ENCODE measurements around the gene SPSB3. TPM values are rescaled to one million over a fixed set of nuclear protein-coding genes. Genes with fewer than 3 reads are reported as not detected.
A peak's percentile ranks its signal among the peaks of the same experiment; 100 is the strongest.

SPSB3 gene
- total RNA-seq, 3 donors from 2014 or later, result 39.7 to 56.5 (median 52.2) TPM

DNA sequence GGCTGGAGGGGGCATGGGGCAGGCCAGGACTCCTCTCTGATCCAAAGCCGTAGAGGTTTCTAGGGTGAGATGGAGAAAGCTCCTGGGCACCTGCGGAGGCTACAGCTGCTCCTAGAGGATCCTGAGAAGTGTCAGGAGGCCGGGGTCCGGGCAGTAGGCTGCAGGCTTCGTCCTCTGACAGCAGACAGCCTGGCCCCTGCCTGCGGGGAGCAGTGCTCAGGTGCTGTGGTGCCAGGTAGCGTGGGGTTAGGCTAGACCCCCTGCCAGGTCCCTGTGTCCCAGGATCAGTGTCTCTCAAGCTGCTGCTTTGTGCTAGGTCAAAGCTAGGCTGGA is 8.0 kb downstream of the SPSB3 start:
- intact Hi-C loops (cut with DNase I, micrococcal nuclease), result no loop called here
- no peak for DNase-seq
- peaks cover 30% of the 10 kb centered on the region for H3K4me1 ChIP-seq (ENCODE audit: low read depth)
- no peak for ATAC-seq
- peaks cover 5% of the 10 kb centered on the region for H3K36me3 ChIP-seq (ENCODE audit: low read depth)
- TF ChIP-seq, protein P1, sequence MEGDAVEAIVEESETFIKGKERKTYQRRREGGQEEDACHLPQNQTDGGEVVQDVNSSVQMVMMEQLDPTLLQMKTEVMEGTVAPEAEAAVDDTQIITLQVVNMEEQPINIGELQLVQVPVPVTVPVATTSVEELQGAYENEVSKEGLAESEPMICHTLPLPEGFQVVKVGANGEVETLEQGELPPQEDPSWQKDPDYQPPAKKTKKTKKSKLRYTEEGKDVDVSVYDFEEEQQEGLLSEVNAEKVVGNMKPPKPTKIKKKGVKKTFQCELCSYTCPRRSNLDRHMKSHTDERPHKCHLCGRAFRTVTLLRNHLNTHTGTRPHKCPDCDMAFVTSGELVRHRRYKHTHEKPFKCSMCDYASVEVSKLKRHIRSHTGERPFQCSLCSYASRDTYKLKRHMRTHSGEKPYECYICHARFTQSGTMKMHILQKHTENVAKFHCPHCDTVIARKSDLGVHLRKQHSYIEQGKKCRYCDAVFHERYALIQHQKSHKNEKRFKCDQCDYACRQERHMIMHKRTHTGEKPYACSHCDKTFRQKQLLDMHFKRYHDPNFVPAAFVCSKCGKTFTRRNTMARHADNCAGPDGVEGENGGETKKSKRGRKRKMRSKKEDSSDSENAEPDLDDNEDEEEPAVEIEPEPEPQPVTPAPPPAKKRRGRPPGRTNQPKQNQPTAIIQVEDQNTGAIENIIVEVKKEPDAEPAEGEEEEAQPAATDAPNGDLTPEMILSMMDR (IDR thresholded peaks at IDR 0.05), result no peak
- no peak overlapping the region for H3K4me3 ChIP-seq
- no peaks in the 10 kb centered on the region for H3K9me3 ChIP-seq

DNA sequence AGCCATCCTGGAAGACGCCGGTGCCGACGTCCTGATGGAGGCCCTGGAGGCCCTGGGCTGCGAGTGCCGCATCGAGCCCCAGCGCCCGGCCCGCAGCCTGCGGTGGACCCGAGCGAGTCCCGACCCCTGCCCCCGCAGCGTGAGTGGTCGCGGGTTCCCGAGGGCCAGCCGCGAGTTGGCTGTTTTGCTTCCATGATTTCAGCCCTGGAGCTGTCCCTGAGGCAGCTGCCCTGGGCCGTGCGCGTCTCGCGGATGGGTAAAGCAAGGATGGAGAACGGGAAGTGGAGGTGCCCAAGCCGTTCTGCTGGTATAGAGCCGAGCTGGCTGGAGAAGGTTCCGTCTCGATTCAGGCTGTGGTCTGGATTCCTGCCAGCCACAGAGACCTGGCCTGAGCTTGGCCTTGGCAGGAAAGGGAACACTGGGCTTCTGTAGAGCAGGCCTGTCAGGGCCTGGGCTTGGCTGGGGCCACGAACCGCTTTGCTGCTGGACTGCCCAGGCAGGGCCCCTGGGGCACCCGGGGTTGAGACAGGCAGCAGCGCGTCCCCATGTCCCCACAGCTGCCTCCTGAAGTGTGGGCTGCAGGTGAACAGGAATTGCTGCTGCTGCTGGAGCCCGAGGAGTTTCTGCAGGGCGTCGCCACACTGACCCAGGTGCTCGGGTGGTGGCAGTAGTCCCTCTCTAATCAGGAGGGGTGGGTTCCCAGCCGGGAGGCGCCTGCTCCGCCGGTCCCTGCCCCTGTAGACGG is 8.5 kb downstream of the SPSB3 start:
- intact Hi-C loops (cut with DNase I, micrococcal nuclease), result no loop called here
- peak; percentile 4 for ATAC-seq

DNA sequence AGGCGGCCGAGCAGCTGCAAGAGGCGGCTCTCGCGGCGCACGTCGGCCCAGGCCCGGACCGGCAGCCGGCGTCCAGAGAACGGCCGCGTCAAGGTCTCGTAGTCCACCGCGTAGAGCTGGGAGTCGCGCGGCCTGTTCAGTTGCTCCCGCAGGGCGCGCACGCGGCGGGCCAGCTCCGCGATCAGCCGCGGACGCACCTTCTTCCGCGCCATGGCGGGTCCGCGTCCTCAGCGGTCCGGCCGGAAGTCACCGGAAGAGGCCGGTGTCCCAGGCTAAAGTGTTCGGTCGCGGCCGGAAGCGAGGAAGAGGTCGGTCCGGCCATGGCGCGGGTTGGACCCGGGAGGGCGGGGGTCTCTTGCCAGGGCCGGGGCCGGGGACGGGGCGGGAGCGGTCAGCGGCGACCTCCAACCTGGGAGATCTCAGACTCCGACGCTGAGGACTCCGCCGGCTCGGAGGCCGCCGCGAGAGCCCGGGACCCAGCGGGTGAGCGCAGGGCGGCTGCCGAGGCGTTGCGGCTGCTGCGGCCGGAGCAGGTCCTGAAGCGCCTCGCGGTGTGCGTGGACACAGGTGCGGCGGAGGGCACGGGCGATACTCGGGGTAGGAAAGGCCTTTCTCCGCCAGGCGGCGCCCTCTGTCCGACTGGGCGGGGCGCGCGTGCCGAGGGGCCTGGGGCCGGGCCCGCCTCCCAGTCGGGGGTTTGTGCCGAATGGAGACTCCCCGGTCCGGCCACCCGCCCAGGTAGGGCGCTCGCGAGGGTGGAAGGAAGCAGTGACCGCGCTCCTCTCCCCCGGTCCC is 9.3 kb downstream of the SPSB3 start, which contains the start of gene MRPS34:
TSS of gene MRPS34 (minus strand) at position 227 of the 795 bp plus-strand sequence. CDS start at position 212, 15 bp downstream.
- TF ChIP-seq, protein P1 (IDR thresholded peaks at IDR 0.05), result peak; percentile 83
- Histone ChIP-seq H3K4me1 (ENCODE audit: low read depth) (peaks cover 31% of the 10 kb centered on the region), H3K9me3 (no peaks in the 10 kb centered on the region), H3K36me3 (ENCODE audit: low read depth) (peaks cover 5% of the 10 kb centered on the region), H3K4me3 (peak within 1 kb of the TSS; percentile 89)
- DNase-seq, result peak; percentile 85 to 91 (median 90)
- intact Hi-C loops (cut with DNase I, micrococcal nuclease), result no loop called here
- peak; percentile 80 for ATAC-seq

More for the DNA sequence above, 8.5 kb downstream of the SPSB3 start:
- DNase-seq, result no peak
- H3K36me3 ChIP-seq (ENCODE audit: low read depth), result peaks cover 5% of the 10 kb centered on the region
- H3K4me1 ChIP-seq (ENCODE audit: low read depth), result peaks cover 31% of the 10 kb centered on the region
- no peaks in the 10 kb centered on the region for H3K9me3 ChIP-seq
- TF ChIP-seq, protein P1 (IDR thresholded peaks at IDR 0.05), result no peak
- H3K4me3 ChIP-seq, result peak overlapping the region; percentile 89

DNA sequence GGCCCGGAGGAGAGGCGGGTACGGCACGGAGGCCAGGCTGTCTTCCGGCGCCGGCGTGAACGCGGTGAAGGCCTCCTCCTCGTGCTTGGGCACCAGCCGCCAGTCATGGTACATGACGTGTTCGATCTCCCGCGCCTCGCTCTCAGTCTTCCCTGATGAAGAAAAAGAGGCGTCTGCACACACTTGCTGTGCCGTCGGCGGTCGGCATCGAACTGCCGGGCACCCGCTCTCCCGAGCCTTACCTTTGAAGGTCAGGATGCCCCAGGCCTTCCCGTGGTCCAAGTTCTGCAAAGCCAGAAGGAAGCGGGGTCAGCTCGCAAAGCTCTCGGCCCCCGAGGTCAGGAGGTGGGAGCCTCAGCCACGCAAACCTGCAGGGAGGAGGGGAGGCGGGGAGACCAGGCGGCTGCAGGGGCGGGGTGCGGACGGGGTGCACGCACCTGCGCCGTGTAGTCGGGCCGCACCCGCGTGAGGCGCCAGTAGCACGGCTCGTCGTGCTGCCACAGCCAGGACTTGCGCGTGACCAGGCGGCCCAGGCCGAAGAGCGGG is 9.9 kb downstream of the SPSB3 start, which contains the start of gene EME2:
TSS of gene EME2 (plus strand) at position 449 of the 546 bp plus-strand sequence. CDS start 418 bp downstream, outside the sequence.
- peak in 2 of 3 donors; percentile 59 to 77 for DNase-seq

DNA sequence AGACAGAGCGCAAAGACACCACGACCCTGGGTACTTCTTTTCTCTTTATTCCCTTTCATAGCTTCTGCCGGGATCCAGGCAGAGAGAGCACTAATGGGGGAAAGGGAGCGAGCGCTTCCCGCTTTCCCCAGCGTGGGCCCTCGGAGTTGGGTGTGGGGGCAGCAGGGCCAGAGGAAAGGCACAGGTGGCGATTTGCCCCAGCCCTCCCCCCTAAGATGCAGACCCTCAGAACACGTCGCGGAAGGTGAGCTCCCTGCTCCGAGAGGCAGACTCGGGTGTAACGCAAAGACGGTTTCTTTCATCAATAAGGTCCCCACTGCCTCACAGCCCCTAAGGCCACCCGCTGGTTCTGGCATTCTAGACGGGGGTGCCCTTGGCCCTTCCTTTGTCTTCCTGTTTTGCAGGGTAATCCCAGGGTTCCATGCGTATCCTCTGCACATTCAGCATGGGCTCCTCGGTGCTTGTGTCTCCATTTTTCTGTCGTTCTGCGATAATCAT is 10.5 kb downstream of the SPSB3 start:
- intact Hi-C loops (cut with DNase I, micrococcal nuclease), result no loop called here
- ATAC-seq (no peak), DNase-seq (peak in 1 of 3 donors; percentile 49)
- Histone ChIP-seq H3K9me3 (no peaks in the 10 kb centered on the region), H3K36me3 (ENCODE audit: low read depth) (no peaks in the 10 kb centered on the region), H3K4me1 (ENCODE audit: low read depth) (peaks cover 31% of the 10 kb centered on the region), H3K4me3 (peak overlapping the region; percentile 89)
- TF ChIP-seq, protein P1 (IDR thresholded peaks at IDR 0.05), result no peak

More for the DNA sequence above, 9.9 kb downstream of the SPSB3 start, which contains the start of gene EME2:
- Histone ChIP-seq H3K9me3 (no peaks in the 10 kb centered on the region), H3K36me3 (ENCODE audit: low read depth) (peaks cover 2% of the 10 kb centered on the region), H3K4me3 (peak within 1 kb of the TSS; percentile 89), H3K4me1 (ENCODE audit: low read depth) (peaks cover 31% of the 10 kb centered on the region)
- TF ChIP-seq, protein P1 (IDR thresholded peaks at IDR 0.05), result no peak
- ATAC-seq, result peak; percentile 27
- intact Hi-C loops (cut with DNase I, micrococcal nuclease), result no loop called here

Measured in mucosa of descending colon (tissue), 3 donors.